Neural progenitor cell (in vitro differentiated cells): ENCODE results near the gene FAM20A.
"Not testable (repeated sequence)": the region's sequence is repeated elsewhere in the genome, so short reads cannot be mapped to it uniquely, and the experiment has no call there.

Experiments
- CTCF ChIP-seq: fragments of 200-600 bp; sonication (generic); IDR thresholded peaks from 2 replicates; pipeline ENCODE4 v1.5.1; 2017; ENCODE audit warnings: antibody characterized with exemption, mild to moderate bottlenecking
- EZH2 ChIP-seq: fragments of 200-600 bp; sonication (generic); IDR thresholded peaks from 2 replicates; pipeline ENCODE4 v1.6.1; 2017; ENCODE audit warnings: antibody characterized with exemption, mild to moderate bottlenecking, moderate library complexity
- EZH2phosphoT487 ChIP-seq: fragments of 200-600 bp; sonication (generic); IDR thresholded peaks from 2 replicates; pipeline ENCODE4 v1.6.1; 2017; ENCODE audit warnings: antibody characterized with exemption

DNA sequence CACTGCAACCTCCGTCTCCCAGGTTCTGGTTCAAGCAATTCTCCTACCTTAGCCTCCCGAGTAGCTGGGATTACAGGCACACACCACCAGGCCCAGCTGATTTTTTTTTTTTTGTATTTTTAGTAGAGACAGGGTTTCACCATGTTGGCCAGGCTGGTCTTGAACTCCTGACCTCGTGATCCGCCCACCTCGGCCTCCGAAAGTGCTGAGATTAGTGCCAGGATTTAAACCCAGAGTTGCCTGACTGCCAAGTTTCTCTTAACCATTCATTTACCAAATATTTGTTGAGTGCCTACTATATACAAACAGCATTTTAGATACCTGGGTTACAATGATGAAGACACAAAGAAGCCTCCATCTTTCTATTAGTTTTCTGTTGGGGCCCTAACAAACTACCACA is 18.3 kb downstream of the FAM20A start:
- TF ChIP-seq EZH2, CTCF, EZH2phosphoT487: not testable (repeated sequence)
